K562 (cell line): ENCODE measurements around the gene PHACTR3. TPM values are rescaled to one million over a fixed set of nuclear protein-coding genes. Genes with fewer than 3 reads are reported as not detected.
A peak's percentile ranks its signal among the peaks of the same experiment; 100 is the strongest.

Experiments used
- HEY1 ChIP-seq: fragments of 250-450 bp; sonication (Bioruptor Pico); IDR thresholded peaks from 2 replicates; pipeline ENCODE4 v1.5.0; 2020; ENCODE audit warnings: mild to moderate bottlenecking, moderate library complexity, borderline replicate concordance
- NFE2L1 ChIP-seq: fragments of 450-650 bp; IDR thresholded peaks from 2 replicates; pipeline ENCODE4 v1.6.1; 2016; ENCODE audit warnings: missing genetic modification characterization, low read depth, mild to moderate bottlenecking, missing compliant biosample characterization, moderate library complexity, borderline replicate concordance
- RCOR1 ChIP-seq, 2 experiments: IDR thresholded peaks; 2 replicates each; pipeline ENCODE4 v1.6.1; 2012; ENCODE audit warnings: low read depth in 2 of 2, low read length in 2 of 2, borderline replicate concordance in 1 of 2, improper control_type of control experiment in 1 of 2
- RUNX1 ChIP-seq: sonication (generic); IDR thresholded peaks from 2 replicates; pipeline ENCODE4 v1.6.1; 2016; ENCODE audit warnings: antibody characterized with exemption, low read depth
- SNIP1 ChIP-seq: fragments of 450-650 bp; IDR thresholded peaks from 2 replicates; pipeline ENCODE4 v1.7.1; 2017; ENCODE audit warnings: low read depth, mild to moderate bottlenecking
- SP2 ChIP-seq: IDR thresholded peaks from 2 replicates; pipeline ENCODE4 v1.6.1; 2011; ENCODE audit warnings: mild to moderate bottlenecking, low read depth, low read length, moderate library complexity; ENCODE audit not compliant: poor library complexity, severe bottlenecking; ENCODE audit errors: extremely low read depth
- SRSF7 ChIP-seq: fragments of 200-400 bp; formaldehyde crosslinking; optimal IDR thresholded peaks from 2 replicates; pipeline ENCODE3; 2017; ENCODE audit warnings: mild to moderate bottlenecking, low read depth, low read length
- ZNF124 ChIP-seq: sonication (generic); formaldehyde crosslinking; IDR thresholded peaks from 2 replicates; pipeline ENCODE4 v1.8.1; 2022; ENCODE audit warnings: missing genetic modification reagents
- ZNF133 ChIP-seq: fragments of 250-450 bp; sonication (Bioruptor Pico); IDR thresholded peaks from 2 replicates; pipeline ENCODE4 v1.4.0; 2020; ENCODE audit warnings: mild to moderate bottlenecking
- ZNF197 ChIP-seq: fragments of 200-800 bp; sonication (Bioruptor generic); IDR thresholded peaks from 2 replicates; pipeline ENCODE4 v1.6.1; 2016; ENCODE audit warnings: low read depth, missing genetic modification characterization, missing compliant biosample characterization
- ZNF324 ChIP-seq: fragments of 250-450 bp; sonication (Bioruptor Pico); IDR thresholded peaks from 2 replicates; pipeline ENCODE4 v1.4.0; 2020; ENCODE audit warnings: mild to moderate bottlenecking
- ZNF644 ChIP-seq: fragments of 200-800 bp; sonication (Bioruptor generic); IDR thresholded peaks from 2 replicates; pipeline ENCODE4 v1.6.1; 2016; ENCODE audit warnings: low read depth, missing genetic modification characterization, missing compliant biosample characterization
- polyA plus RNA-seq, 8 experiments: library from polyadenylated mRNA; depleted of rRNA in 4 of 8; stranded (reverse) in 5 of 8; unstranded in 3 of 8; fragments of >200 nt; fragmentation: Nextera tagmentation in 2 of 8; fragmentation: Illumina TruSeq in 1 of 8; extraction: Ambion mirVana in 2 of 8; extraction: Trizol in 1 of 8; gene quantifications; 2 replicates each; pipeline versions ENCODE4 v1.2.1 to v1.2.3, GENCODE V29; 2011 to 2014; ENCODE audit warnings: inconsistent platforms in 1 of 8, missing spikeins in 1 of 8
- total RNA-seq, 7 experiments: library from RNA; depleted of rRNA in 6 of 7; stranded (reverse); fragments of >200 nt in 6 of 7; fragmentation: Illumina TruSeq in 2 of 7; extraction: Trizol in 2 of 7; gene quantifications; 2 replicates each; pipeline versions ENCODE4 v1.2.1 to v1.2.3, GENCODE V29; 2011 to 2021; ENCODE audit warnings: low replicate concordance in 1 of 7
- TF ChIP-seq, protein P1 (sequence below), 3 experiments: fragments of 200-800 bp in 1 of 3; fragments of 250-450 bp in 1 of 3; fragments of 450-650 bp in 1 of 3; sonication (Bioruptor Pico) in 1 of 3; sonication (Bioruptor generic) in 1 of 3; formaldehyde crosslinking in 1 of 3; IDR thresholded peaks; 2 replicates each; pipeline versions ENCODE4 v1.6.1 to v1.8.0; 2016 to 2022; ENCODE audit warnings: mild to moderate bottlenecking in 2 of 3, missing genetic modification characterization in 2 of 3, missing compliant biosample characterization in 1 of 3, moderate library complexity in 1 of 3
- TF ChIP-seq, protein P2 (sequence below): fragments of 450-650 bp; formaldehyde crosslinking; IDR thresholded peaks from 2 replicates; pipeline ENCODE4 v1.4.0; 2022; ENCODE audit warnings: missing genetic modification characterization

Gene PHACTR3
- total and polyA plus RNA-seq, 9 of the 15 experiments (the other 6 are each of a cell fraction or from before 2014, with no cell fraction given), result not detected

DNA sequence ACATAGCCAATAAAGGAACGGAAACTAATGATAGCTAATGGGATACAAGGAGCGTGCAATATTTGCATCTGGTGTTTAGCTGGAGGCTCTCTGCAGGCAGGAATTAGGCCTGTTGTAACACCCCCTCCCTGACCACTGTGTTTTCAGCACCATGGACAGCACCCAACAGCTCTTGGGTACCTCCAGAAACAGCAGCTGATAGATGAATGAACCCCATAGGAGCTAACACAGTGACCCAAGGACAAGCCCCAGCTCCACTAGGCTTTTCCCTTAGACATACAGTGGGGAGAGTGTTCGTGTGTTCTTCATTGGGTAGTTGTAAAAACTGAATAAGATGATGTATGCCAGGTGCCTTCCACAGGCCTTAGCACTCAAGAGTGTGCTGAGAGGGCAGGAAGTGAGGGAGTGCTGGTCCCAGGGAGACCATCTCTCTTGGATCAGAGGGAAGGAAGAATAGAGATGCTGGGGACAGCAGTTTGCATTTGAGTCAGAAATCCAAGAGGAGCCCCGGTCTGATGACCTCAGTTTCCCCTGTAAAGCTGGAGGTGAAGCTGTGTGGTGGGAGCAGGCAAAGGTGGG, 161.3 kb downstream of the PHACTR3 start (continued):
- TF ChIP-seq ZNF133 (CRISPR knock-in tag), result no peak
- 0 out of 2 replicates have a peak, but pooled peaks have one; percentile 59 for TF ChIP-seq ZNF644
- 0 out of 2 replicates have a peak, but pooled peaks have one; percentile 33 for TF ChIP-seq ZNF197 (CRISPR knock-in tag)
- no peak for TF ChIP-seq SNIP1
- no peak for TF ChIP-seq ZNF124
- no peak for TF ChIP-seq HEY1 (CRISPR knock-in tag)
- peak in 1 of 2 experiments; percentile 13; a peak in 1 of 4 replicates for TF ChIP-seq RCOR1 (IDR thresholded peaks at IDR 0.05; ENCODE audit: borderline replicate concordance in 1 of 2, low read depth in 2 of 2, low read length in 2 of 2)
- TF ChIP-seq, protein P1, sequence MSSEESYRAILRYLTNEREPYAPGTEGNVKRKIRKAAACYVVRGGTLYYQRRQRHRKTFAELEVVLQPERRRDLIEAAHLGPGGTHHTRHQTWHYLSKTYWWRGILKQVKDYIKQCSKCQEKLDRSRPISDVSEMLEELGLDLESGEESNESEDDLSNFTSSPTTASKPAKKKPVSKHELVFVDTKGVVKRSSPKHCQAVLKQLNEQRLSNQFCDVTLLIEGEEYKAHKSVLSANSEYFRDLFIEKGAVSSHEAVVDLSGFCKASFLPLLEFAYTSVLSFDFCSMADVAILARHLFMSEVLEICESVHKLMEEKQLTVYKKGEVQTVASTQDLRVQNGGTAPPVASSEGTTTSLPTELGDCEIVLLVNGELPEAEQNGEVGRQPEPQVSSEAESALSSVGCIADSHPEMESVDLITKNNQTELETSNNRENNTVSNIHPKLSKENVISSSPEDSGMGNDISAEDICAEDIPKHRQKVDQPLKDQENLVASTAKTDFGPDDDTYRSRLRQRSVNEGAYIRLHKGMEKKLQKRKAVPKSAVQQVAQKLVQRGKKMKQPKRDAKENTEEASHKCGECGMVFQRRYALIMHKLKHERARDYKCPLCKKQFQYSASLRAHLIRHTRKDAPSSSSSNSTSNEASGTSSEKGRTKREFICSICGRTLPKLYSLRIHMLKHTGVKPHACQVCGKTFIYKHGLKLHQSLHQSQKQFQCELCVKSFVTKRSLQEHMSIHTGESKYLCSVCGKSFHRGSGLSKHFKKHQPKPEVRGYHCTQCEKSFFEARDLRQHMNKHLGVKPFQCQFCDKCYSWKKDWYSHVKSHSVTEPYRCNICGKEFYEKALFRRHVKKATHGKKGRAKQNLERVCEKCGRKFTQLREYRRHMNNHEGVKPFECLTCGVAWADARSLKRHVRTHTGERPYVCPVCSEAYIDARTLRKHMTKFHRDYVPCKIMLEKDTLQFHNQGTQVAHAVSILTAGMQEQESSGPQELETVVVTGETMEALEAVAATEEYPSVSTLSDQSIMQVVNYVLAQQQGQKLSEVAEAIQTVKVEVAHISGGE (CRISPR knock-in tag; IDR thresholded peaks at IDR 0.05), result no peak
- TF ChIP-seq, protein P2, sequence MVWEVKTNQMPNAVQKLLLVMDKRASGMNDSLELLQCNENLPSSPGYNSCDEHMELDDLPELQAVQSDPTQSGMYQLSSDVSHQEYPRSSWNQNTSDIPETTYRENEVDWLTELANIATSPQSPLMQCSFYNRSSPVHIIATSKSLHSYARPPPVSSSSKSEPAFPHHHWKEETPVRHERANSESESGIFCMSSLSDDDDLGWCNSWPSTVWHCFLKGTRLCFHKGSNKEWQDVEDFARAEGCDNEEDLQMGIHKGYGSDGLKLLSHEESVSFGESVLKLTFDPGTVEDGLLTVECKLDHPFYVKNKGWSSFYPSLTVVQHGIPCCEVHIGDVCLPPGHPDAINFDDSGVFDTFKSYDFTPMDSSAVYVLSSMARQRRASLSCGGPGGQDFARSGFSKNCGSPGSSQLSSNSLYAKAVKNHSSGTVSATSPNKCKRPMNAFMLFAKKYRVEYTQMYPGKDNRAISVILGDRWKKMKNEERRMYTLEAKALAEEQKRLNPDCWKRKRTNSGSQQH (CRISPR knock-in tag), result no peak
- TF ChIP-seq SP2, result no peak
- no peak for TF ChIP-seq NFE2L1 (tag)
- no peak for TF ChIP-seq SRSF7
- TF ChIP-seq ZNF324 (CRISPR knock-in tag), result no peak
- no peak for TF ChIP-seq RUNX1
